Measurements from ENCODE around the gene MAST2. TPM values are rescaled to one million over a fixed set of nuclear protein-coding genes. Genes with fewer than 3 reads are reported as not detected.
A peak's percentile ranks its signal among the peaks of the same experiment; 100 is the strongest.

MAST2 gene
- total RNA-seq, 4 donors from 2014 or later, result 6.6 to 22.6 (median 13.9) TPM

GRCh38 chr1:46010611-46011010 is 207.2 kb downstream of the MAST2 start:
- 94 to 98% methylated on average over 6 of the region's 6 CpGs for WGBS, 2 donors
- TF ChIP-seq POLR2A (IDR thresholded peaks at IDR 0.05), result no peak
- TF ChIP-seq, protein P1, sequence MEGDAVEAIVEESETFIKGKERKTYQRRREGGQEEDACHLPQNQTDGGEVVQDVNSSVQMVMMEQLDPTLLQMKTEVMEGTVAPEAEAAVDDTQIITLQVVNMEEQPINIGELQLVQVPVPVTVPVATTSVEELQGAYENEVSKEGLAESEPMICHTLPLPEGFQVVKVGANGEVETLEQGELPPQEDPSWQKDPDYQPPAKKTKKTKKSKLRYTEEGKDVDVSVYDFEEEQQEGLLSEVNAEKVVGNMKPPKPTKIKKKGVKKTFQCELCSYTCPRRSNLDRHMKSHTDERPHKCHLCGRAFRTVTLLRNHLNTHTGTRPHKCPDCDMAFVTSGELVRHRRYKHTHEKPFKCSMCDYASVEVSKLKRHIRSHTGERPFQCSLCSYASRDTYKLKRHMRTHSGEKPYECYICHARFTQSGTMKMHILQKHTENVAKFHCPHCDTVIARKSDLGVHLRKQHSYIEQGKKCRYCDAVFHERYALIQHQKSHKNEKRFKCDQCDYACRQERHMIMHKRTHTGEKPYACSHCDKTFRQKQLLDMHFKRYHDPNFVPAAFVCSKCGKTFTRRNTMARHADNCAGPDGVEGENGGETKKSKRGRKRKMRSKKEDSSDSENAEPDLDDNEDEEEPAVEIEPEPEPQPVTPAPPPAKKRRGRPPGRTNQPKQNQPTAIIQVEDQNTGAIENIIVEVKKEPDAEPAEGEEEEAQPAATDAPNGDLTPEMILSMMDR (IDR thresholded peaks at IDR 0.05), result no peak
- intact Hi-C loops (cut with DNase I; ENCODE audit: low total_unique reads), result no loop called here
- DNase-seq (ENCODE audit: low spot score in 2 of 2), result no peak
- H3K4me3 ChIP-seq (ENCODE audit: low read depth, poor library complexity, severe bottlenecking), result no peak overlapping the region

- intact Hi-C loops (cut with DNase I; ENCODE audit: low total_unique reads), result no loop called here
Observed at GRCh38 chr1:46011121-46011695, 207.8 kb downstream of the MAST2 start.

DNA sequence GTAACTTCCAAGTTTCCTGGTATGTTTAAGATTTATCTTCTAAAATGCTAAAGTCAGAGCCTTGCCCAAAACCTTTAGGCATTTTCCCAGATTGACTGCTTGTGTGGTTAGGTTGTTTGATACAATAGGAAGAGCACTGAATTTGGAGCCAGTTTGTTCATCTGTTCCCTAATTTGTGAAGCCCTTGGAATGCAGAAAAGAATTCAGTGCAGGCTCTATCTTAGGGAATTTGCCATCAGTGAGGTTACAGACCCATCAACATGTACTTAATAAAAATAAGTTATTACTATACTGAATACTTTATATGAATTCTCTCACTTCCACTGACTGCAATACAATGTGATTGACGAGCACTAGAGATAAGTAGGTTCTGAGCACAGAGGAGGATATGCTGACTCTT is 208.8 kb downstream of the MAST2 start:
- DNase-seq (ENCODE audit: low spot score in 2 of 2), result no peak
- 94% methylated on average over 1 of the region's 1 CpG for WGBS, 2 donors
- TF ChIP-seq POLR2A (IDR thresholded peaks at IDR 0.05), result no peak
- TF ChIP-seq, protein P1 (IDR thresholded peaks at IDR 0.05), result no peak
- intact Hi-C loops (cut with DNase I; ENCODE audit: low total_unique reads), result no loop called here
- H3K4me3 ChIP-seq (ENCODE audit: low read depth, poor library complexity, severe bottlenecking), result no peak overlapping the region

More at GRCh38 chr1:46011121-46011695, 207.8 kb downstream of the MAST2 start:
- TF ChIP-seq, protein P1 (IDR thresholded peaks at IDR 0.05), result no peak
- TF ChIP-seq POLR2A (IDR thresholded peaks at IDR 0.05), result no peak
- H3K4me3 ChIP-seq (ENCODE audit: low read depth, poor library complexity, severe bottlenecking), result no peak overlapping the region
- 67 to 72% methylated on average over 7 of the region's 7 CpGs for WGBS, 2 donors
- DNase-seq (ENCODE audit: low spot score in 2 of 2), result no peak

DNA sequence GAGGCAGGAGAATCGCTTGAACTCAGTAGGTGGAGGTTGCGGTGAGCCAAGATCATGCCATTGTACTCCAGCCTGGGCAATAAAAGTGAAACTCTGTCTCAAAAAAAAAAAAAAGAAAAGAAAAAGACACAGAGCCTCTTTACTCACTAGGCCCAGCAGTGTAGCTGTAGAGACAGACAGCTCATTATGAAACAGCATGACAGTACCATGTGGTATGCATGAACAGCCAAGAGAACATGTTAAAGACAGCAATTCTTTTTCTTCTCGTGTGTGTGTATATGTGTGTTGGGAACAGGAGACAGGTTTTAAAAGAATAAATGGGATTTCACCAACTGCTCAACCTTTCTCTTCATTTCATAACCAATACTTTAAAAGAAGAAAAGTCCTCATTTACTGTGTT is 210.2 kb downstream of the MAST2 start:
- 91 to 97% methylated on average over 3 of the region's 3 CpGs for WGBS, 2 donors
- H3K4me3 ChIP-seq (ENCODE audit: low read depth, poor library complexity, severe bottlenecking), result no peak overlapping the region
- no peak for DNase-seq (ENCODE audit: low spot score in 2 of 2)
- TF ChIP-seq, protein P1 (IDR thresholded peaks at IDR 0.05), result no peak
- TF ChIP-seq POLR2A (IDR thresholded peaks at IDR 0.05), result no peak
- intact Hi-C loops (cut with DNase I; ENCODE audit: low total_unique reads), result no loop called here

GRCh38 chr1:46017876-46018503 is 214.6 kb downstream of the MAST2 start:
- no peak overlapping the region for H3K4me3 ChIP-seq (ENCODE audit: low read depth, poor library complexity, severe bottlenecking)
- TF ChIP-seq, protein P1 (IDR thresholded peaks at IDR 0.05), result no peak
- TF ChIP-seq POLR2A (IDR thresholded peaks at IDR 0.05), result no peak
- intact Hi-C loops (cut with DNase I; ENCODE audit: low total_unique reads), result no loop called here
- WGBS, 2 donors, result 93% methylated on average over 6 of the region's 6 CpGs
- DNase-seq (ENCODE audit: low spot score in 2 of 2), result peak in 1 of 2 donors; percentile 46

Measured in lower leg skin (tissue), 4 donors.